IPS-11a (cell line): ENCODE data around the gene RANBP10.

ENCODE experiments used
- H3K4me3 ChIP-seq: one replicate; pipeline ENCODE4 v1.5.1; 2013; ENCODE audit warnings: low read depth, low read length, control low read depth

The RANBP10 gene

GRCh38 chr16:67828651-67829050 is 22.3 kb upstream of the RANBP10 start:
- no peak overlapping the region for H3K4me3 ChIP-seq

- H3K4me3 ChIP-seq: no peak overlapping the region
These were observed 19.5 kb upstream of the RANBP10 start for GRCh38 chr16:67825906-67826305.

- H3K4me3 ChIP-seq: no peak overlapping the region
These were observed 18.8 kb upstream of the RANBP10 start for GRCh38 chr16:67825119-67825518.

- H3K4me3 ChIP-seq: no peak overlapping the region
These were observed 16.2 kb upstream of the RANBP10 start for GRCh38 chr16:67822511-67822910.

- no peak overlapping the region for H3K4me3 ChIP-seq
These were observed 14.4 kb upstream of the RANBP10 start for GRCh38 chr16:67820608-67821259.

GRCh38 chr16:67814567-67814966 is 8.2 kb upstream of the RANBP10 start:
- H3K4me3 ChIP-seq: no peak overlapping the region

- H3K4me3 ChIP-seq: no peak overlapping the region
These were observed 5.5 kb upstream of the RANBP10 start for GRCh38 chr16:67811899-67812298.

GRCh38 chr16:67807148-67807682 is 855 bp upstream of the RANBP10 start:
- H3K4me3 ChIP-seq: peak overlapping the region; percentile 96

GRCh38 chr16:67805718-67806427 is 487 bp downstream of the RANBP10 start:
- peak overlapping the region; percentile 96 for H3K4me3 ChIP-seq

GRCh38 chr16:67804853-67805542 is 1.4 kb downstream of the RANBP10 start:
- H3K4me3 ChIP-seq: peak overlapping the region; percentile 96

GRCh38 chr16:67803894-67804293 is 2.5 kb downstream of the RANBP10 start:
- H3K4me3 ChIP-seq: no peak overlapping the region

- no peak overlapping the region for H3K4me3 ChIP-seq
These were observed 4.5 kb downstream of the RANBP10 start for GRCh38 chr16:67801883-67802282.

GRCh38 chr16:67801241-67801640 is 5.1 kb downstream of the RANBP10 start:
- no peak overlapping the region for H3K4me3 ChIP-seq

GRCh38 chr16:67800338-67800926 is 5.9 kb downstream of the RANBP10 start:
- no peak overlapping the region for H3K4me3 ChIP-seq

GRCh38 chr16:67796099-67796718 is 10.2 kb downstream of the RANBP10 start:
- H3K4me3 ChIP-seq: no peak overlapping the region

- H3K4me3 ChIP-seq: no peak overlapping the region
These were observed 16.3 kb downstream of the RANBP10 start for GRCh38 chr16:67790071-67790470.

GRCh38 chr16:67786491-67786890 is 19.9 kb downstream of the RANBP10 start:
- no peak overlapping the region for H3K4me3 ChIP-seq

- no peak overlapping the region for H3K4me3 ChIP-seq
These were observed 23.0 kb downstream of the RANBP10 start for GRCh38 chr16:67783353-67783725.

- no peak overlapping the region for H3K4me3 ChIP-seq
These were observed 23.6 kb downstream of the RANBP10 start for GRCh38 chr16:67782567-67783352.

- no peak overlapping the region for H3K4me3 ChIP-seq
These were observed 24.8 kb downstream of the RANBP10 start for GRCh38 chr16:67781565-67781921.
